Measurements from ENCODE around the gene PLEKHH1.

PLEKHH1 gene

DNA sequence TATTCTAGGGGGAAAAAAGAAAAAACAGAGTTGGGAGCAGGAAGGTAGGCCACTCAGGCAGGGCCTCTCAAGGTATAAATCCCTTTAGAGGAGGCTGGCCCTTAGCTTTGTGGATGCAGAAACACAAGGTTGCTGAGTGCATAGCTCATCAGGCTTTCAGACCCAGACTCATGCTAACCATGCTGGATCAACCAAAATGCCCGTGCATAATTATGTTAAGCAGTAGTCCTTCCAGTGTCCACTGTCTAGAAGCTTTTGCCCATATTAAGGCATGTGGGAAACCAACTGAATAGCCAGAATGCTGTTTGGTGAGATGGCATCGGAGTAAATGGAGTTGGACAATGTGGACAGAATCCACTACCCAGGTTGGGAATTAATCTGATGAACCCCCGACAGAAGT, 105.6 kb downstream of the PLEKHH1 start:
- DNase-seq = no peak
